ENCODE results near the gene STK36. TPM values are rescaled to one million over a fixed set of nuclear protein-coding genes. Genes with fewer than 3 reads are reported as not detected.
A peak's percentile ranks its signal among the peaks of the same experiment; 100 is the strongest.

The STK36 gene
- total RNA-seq, 1 experiment from 2014 or later = 20.7 TPM

DNA sequence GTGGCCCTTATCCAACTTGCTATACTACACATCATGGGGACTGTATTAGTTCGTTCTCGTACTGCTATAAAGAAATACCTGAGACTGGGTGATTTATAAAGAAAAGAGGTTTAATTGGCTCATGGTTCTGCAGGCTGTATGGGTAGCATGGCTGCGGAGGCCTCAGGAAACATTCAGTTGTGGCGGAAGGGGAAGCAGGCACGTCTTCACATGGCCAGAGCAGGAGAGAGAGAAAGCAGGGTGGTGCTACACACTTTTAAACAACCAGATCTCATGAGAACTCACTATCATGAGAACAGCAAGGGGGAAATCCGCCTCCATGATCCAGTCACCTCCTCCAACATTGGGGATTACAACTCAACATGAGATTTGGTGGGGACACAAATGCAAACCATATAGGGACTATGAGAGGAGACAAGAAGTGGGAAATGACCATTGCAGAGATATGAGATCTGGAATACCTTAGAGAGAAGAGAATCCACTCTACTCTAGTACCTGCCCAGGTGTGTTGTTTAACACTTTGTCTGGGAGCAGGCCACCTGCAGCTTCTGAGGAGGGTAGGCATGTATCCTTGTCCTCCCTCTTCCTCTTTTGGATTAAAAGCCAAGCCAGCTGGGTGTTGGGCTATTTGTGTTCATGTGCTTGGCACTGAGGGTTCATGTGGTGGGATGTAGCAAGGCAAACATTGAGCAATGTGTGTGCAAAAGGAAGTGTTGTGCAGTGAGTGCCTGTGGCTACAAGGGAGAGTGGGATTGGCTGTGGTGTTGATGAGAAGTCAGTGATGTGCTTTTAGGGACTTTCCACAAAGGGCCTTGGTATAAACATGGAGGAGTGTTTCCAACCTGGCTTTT is 61.5 kb downstream of the STK36 start:
- Mint-ChIP-seq H3K27me3 (ENCODE audit: insufficient read depth, unreplicated experiment) (no peaks in the 10 kb centered on the region), H3K27ac (ENCODE audit: low read depth, unreplicated experiment) (peak overlapping the region; percentile 83), H3K36me3 (ENCODE audit: insufficient read depth, unreplicated experiment) (peaks cover 20% of the 10 kb centered on the region), H3K9me3 (ENCODE audit: unreplicated experiment) (no peaks in the 10 kb centered on the region), H3K4me3 (ENCODE audit: unreplicated experiment) (peak overlapping the region; percentile 38), H3K4me1 (ENCODE audit: insufficient read depth, unreplicated experiment) (peaks cover 37% of the 10 kb centered on the region)
- intact Hi-C loops (cut with micrococcal nuclease) = loop anchor here (5.0 kb wide), 1 partner anchor 76 kb away; the partner anchor contains the start of genes BCS1L and ZNF142
- peak; percentile 91 for DNase-seq (ENCODE audit: unreplicated experiment)
- no peak for TF ChIP-seq CTCF (IDR thresholded peaks at IDR 0.05; ENCODE audit: unreplicated experiment)
- ChIA-PET CTCF (interaction anchor here (1.0 to 3.6 kb wide), 3 partner anchors 14 to 114 kb away, joined by 3 to 21 read pairs (median 4); partner anchors contain the start of gene TTLL4), POLR2A (interaction anchor here (2.7 kb wide), 1 partner anchor 11 kb away, joined by 17 read pairs; no protein-coding TSS in a partner anchor)
- BruUV-seq (replicated peaks) = no TSS peak

DNA sequence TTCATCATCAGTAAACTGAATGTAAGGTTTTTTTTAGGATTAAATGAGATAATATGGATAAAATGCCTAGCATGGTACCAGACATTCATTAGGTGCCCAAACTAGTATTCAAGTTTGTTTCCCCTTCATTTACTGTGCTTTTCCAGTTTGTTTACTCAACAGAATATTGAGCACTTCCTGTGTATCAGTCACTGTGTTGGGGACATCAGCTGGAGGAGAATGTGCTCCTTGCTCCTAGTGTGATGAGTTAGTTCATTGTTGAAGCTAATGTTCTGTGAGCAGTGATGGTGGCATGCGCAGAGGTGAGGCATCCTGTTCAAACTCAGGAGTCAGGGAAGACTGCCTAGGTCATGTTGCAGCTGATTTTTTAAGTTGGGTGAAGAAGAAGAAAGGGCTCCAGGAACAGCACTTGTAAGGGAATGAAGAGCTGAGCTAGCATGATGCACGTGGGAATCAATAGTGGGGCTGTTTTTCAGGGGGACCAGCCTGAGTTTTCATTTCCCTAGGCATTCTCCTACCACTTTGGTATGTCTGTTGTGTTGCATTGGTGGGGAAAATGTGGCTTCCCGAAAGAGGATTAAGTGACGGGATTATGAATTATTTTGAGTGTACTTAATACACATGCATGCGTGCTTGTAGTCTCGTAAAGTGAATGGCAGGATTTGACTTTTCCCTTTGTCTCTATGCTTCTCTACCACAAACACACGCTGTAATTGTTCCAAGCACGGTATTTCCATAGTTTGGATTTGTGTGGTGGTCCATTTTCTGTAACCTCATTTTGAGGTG is 62.5 kb downstream of the STK36 start:
- peak overlapping the region; percentile 83 for H3K27ac Mint-ChIP-seq (ENCODE audit: low read depth, unreplicated experiment)
- CTCF ChIA-PET = interaction anchor here (1.2 to 1.4 kb wide), 3 partner anchors 12 to 113 kb away, joined by 4 to 6 read pairs (median 5); partner anchors contain the start of gene TTLL4
- no TSS peak for BruUV-seq (replicated peaks)

GRCh38 chr2:218736531-218736930 is 64.6 kb downstream of the STK36 start:
- peaks cover 34% of the 10 kb centered on the region for H3K4me1 Mint-ChIP-seq (ENCODE audit: insufficient read depth, unreplicated experiment)
- intact Hi-C loops (cut with micrococcal nuclease) = no loop called here
- TF ChIP-seq CTCF (IDR thresholded peaks at IDR 0.05; ENCODE audit: unreplicated experiment) = no peak
- H3K9me3 Mint-ChIP-seq (ENCODE audit: unreplicated experiment) = no peaks in the 10 kb centered on the region
- H3K36me3 Mint-ChIP-seq (ENCODE audit: insufficient read depth, unreplicated experiment) = peaks cover 37% of the 10 kb centered on the region
- ChIA-PET CTCF (interaction anchor here (1.0 to 2.8 kb wide), 4 partner anchors 26 to 162 kb away, joined by 3 to 15 read pairs (median 4); partner anchors contain the start of gene TTLL4), POLR2A (interaction anchor here (0.6 to 1.1 kb wide), 4 partner anchors 15 to 111 kb away, joined by 3 read pairs; no protein-coding TSS in a partner anchor)
- DNase-seq (ENCODE audit: unreplicated experiment) = no peak
- H3K27me3 Mint-ChIP-seq (ENCODE audit: insufficient read depth, unreplicated experiment) = no peaks in the 10 kb centered on the region
- H3K4me3 Mint-ChIP-seq (ENCODE audit: unreplicated experiment) = no peak overlapping the region
- H3K27ac Mint-ChIP-seq (ENCODE audit: low read depth, unreplicated experiment) = peak overlapping the region; percentile 46
- no TSS peak for BruUV-seq (replicated peaks)

More for the DNA sequence above, 62.5 kb downstream of the STK36 start:
- intact Hi-C loops (cut with micrococcal nuclease) = loop anchor here (5.0 kb wide), 1 partner anchor 77 kb away; the partner anchor contains the start of genes BCS1L and ZNF142
- peaks cover 37% of the 10 kb centered on the region for H3K4me1 Mint-ChIP-seq (ENCODE audit: insufficient read depth, unreplicated experiment)
- H3K9me3 Mint-ChIP-seq (ENCODE audit: unreplicated experiment) = no peaks in the 10 kb centered on the region
- H3K36me3 Mint-ChIP-seq (ENCODE audit: insufficient read depth, unreplicated experiment) = peaks cover 28% of the 10 kb centered on the region
- POLR2A ChIA-PET = no interaction called here
- no peak for DNase-seq (ENCODE audit: unreplicated experiment)
- TF ChIP-seq CTCF (IDR thresholded peaks at IDR 0.05; ENCODE audit: unreplicated experiment) = no peak
- H3K4me3 Mint-ChIP-seq (ENCODE audit: unreplicated experiment) = no peak overlapping the region
- no peaks in the 10 kb centered on the region for H3K27me3 Mint-ChIP-seq (ENCODE audit: insufficient read depth, unreplicated experiment)

DNA sequence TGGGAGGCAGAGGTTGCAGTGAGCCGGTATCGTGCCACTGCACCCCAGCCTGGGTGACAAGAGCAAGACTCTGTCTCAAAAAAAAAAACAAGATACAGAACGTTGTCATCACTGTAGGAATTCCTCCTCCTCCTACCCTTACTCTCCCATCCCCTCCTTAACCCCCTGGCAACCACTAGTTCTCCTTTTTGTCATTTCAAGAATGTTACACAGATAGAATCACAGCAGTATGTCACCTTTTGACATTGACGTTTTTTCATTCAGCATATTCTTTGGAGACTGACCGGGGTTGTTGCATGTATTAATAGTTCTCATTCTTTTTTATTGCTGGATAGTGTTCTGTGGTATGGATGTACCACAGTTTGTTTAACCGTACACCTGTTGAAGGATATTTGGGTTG is 71.2 kb downstream of the STK36 start:
- CTCF ChIA-PET = no interaction called here
- no peak for DNase-seq (ENCODE audit: unreplicated experiment)
- Mint-ChIP-seq H3K9me3 (ENCODE audit: unreplicated experiment) (no peaks in the 10 kb centered on the region), H3K27me3 (ENCODE audit: insufficient read depth, unreplicated experiment) (no peaks in the 10 kb centered on the region), H3K4me3 (ENCODE audit: unreplicated experiment) (no peak overlapping the region), H3K27ac (ENCODE audit: low read depth, unreplicated experiment) (no peak overlapping the region), H3K36me3 (ENCODE audit: insufficient read depth, unreplicated experiment) (peaks cover 70% of the 10 kb centered on the region), H3K4me1 (ENCODE audit: insufficient read depth, unreplicated experiment) (no peaks in the 10 kb centered on the region)
- no peak for TF ChIP-seq CTCF (IDR thresholded peaks at IDR 0.05; ENCODE audit: unreplicated experiment)
- POLR2A ChIA-PET = no interaction called here
- intact Hi-C loops (cut with micrococcal nuclease) = no loop called here
- no TSS peak for BruUV-seq (replicated peaks)

Measured in MCF 10A (cell line).